ENCODE measurements around the gene CBARP.

CBARP gene

DNA sequence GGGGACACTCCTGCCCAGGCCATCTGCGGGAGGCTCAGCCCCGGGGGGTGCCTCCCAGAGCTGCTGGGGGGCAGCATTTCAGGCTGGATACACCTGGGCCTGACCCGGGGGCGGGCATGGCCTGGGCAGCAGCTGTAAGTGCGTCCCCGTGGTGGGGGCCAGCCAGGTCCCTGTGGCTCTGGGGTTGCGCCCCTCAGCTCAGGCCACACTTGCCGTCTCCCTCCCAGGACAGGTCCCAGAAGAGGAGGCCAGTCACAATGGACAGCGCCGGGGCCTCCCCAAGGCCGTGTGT lies 11.6 kb downstream of the CBARP start:
- DNase-seq (ENCODE audit: low read depth) = no peak

DNA sequence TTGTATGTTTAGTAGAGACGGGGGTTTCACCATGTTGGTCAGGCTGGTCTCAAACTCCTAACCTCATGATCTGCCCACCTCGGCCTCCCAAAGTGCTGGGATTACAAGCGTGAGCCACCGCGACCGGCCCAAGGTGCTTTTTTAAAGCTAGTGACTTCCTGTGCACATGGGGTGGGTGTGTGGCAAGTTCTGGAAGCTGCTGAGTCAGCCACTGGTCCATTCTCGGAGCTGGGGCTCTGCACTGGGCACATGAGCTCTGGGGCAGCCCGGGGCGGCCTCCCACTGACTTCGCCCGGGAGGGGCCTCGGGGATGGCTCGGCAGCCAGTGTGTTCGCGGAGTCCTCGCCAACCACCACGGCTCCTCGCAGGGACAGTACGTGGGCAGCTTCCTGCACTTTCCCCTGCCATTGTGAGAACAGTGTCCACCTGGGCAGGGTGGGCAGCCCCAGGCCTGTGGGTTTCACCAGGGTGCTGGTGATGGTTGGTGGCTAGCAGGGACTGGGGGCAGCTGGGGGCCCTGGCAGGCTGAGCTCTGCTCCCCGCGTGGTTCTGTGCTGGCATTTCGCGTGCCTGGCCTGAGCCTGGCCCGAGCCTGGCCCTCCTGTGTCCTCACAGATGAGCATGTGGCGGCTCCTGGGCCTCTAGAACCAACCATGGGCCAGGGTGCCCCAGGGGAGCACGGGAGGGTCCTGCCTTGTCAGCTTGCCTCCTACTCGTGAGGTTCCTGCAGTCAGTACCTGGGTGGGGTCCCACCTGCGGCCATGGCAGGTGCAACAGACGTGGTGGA lies 12.2 kb downstream of the CBARP start:
- no peak for DNase-seq (ENCODE audit: low read depth)

DNA sequence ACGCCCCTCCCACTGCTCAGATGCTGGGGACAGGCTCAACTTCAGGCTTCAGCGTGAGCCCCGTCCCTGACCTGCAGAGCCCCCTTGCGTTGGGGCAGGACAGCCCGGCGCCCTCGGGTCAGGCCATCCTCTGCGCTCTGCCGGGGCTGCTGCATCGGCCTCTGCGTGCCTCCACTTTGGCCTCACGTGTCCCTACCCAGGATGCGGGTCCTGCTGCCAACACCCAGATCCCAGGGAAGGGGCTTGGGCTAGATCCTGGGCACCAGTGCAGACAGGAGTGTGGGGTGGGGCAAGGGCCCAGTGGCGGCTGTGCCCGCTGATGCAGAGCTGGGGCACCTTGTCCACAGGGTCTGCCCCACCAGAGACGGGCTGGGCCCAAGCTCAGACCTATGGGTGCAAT lies 13.0 kb downstream of the CBARP start:
- DNase-seq (ENCODE audit: low read depth) = no peak

DNA sequence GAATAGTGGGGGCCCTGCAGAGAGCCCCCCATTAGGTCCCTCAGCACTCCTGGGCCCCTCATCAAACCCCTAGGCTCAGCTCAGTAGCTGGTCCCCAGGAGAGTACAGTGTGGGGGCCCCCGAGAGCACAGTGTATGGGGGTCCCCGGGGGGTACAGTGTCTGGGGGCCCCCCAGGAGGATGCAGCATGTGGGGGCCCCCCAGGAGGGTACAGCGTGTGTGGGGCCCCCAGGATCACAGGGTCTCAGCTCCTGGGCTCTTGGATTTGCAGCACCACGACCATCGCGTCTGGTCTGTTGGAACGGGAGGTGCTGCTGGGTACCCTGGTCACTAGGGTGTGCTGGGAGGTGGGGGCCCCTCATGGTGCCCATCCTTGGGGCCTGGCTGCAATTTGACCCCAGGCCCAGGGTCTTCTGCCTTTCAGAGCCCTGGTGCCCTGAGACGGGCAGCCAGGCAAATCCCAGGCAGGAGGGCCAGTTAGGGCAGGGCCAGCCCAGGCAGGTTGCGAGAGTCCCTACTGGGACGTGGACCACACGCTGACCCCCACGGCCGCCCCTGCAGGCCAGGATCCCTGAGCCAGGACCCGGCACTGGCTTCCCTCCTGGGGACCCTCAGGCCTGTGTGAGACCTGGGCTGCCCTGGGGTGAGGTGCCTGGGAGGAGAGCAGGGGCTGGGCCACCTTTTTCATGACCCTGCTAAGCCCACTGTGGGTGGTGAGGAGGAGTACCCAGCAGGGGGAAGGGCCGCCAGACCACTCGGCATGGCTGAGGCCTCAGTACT lies 13.6 kb downstream of the CBARP start:
- DNase-seq (ENCODE audit: low read depth) = no peak

DNA sequence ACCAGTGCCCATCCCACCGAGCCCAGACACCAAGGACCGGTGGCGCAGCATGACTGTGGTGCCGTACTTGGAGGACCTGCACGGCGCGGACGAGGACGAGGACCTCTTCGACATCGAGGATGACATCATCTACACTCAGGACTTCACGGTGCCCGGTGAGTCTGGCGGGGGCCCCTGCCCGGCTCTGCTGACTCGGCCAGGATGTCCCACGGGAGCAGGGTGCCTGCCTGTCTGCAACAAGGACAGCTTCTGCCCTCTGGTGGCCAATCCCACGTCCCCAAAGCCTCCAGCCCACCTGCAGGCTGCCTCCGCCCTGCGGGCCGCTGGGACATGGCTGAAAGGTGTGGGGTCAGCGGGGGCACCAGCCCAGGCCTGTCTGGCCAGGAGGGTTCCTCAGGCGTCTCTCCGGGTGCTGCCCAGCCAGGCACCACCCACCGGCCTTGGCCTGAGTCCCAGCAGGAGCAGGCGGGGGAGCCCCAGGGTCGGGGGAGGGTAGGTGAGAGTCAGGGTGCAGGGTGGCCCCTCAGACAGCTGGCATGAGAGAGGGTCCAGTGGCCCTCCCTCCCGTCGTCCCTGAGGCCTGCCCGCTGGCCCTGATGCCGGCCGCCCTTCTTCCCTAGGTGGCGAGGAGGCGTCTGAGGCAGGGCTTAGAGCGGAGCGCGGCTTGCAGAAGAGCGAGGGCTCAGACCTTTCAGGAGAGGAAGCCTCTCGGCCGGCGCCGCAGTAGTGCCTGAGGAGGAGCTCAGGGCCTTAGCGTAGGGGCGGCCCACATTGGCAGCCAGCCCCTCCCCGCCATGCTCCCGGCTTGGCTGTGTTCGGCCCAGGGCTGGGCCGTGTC lies 14.6 kb downstream of the CBARP start:
- DNase-seq (ENCODE audit: low read depth) = no peak

DNA sequence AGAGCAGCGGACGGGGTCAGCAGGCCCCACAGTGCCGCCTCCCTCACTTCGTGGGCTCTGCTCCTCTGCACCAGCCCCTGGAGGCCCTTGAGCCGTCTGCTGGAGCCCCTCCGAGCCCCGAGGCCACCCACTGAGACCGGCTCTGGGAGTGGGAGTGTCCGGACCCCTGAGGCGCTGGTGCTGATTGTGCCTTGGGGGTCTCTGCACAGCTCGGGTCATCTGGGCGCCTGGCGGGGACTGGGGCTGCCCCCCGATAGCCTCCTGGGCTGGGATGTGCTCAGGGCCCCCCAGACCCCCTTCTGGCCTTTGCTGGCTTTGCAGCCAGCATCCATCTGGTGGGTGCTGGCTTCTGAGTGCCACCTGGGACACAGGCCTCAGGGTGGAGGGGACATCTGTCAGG lies 15.4 kb downstream of the CBARP start:
- no peak for DNase-seq (ENCODE audit: low read depth)

DNA sequence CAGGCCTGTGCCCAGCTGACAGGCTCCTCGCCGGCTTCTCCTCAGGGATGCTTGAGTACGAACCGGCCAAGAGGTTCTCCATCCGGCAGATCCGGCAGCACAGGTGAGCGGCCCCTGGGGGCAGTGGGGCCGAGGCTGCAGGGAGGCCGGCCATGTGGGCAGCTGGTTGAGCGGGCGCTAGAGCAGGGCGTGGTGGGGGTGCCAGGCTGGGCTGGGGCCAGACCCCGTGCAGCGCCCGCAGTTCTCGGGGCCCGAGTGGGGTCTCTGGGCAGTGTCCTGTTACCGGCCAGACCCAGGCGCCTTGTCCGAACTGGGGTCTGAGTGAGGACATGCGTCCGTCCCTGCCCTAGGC lies 15.9 kb downstream of the CBARP start:
- no peak for DNase-seq (ENCODE audit: low read depth)

DNA sequence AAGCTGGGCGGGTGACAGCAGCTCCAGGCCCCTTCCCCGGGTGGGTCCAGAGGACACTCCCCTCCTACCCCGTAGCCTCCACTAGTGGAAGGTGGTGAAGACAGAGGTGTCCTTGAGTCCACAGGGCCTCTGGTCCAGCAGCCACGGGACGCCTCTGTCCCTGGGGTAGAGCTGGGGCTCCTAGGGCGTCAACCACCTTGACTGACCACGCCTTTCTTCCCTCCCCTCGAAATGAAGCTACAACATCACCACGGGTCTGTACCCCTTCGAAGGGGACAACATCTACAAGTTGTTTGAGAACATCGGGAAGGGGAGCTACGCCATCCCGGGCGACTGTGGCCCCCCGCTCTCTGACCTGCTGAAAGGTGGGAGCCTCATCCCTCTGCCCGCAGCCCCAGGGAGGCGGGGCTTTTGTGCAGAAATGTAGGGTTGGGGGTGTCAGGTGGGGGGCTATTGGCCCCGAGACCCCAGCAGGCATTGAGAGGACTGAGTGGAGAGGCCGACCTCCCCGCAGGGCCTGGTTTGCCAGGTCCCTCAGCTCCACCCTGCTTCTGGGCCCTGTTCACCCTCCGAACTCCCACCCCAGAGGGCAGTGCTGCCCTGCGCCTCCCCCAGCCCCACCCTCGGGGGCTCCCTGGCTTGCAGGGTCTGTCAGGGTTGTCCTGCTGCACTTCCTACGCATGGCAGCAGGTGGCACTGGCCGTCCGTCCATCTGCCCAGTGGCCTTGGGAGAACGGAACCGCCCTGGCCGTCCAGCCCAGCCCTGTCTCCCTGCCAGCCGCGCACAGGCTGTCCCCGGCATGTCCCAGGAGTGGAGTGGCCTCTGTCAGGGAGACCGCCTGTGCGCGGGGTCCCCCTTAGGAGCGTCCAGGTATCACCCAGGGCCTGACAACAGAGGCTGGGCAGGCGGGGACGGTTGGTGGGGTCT lies 16.6 kb downstream of the CBARP start:
- no peak for DNase-seq (ENCODE audit: low read depth)

DNA sequence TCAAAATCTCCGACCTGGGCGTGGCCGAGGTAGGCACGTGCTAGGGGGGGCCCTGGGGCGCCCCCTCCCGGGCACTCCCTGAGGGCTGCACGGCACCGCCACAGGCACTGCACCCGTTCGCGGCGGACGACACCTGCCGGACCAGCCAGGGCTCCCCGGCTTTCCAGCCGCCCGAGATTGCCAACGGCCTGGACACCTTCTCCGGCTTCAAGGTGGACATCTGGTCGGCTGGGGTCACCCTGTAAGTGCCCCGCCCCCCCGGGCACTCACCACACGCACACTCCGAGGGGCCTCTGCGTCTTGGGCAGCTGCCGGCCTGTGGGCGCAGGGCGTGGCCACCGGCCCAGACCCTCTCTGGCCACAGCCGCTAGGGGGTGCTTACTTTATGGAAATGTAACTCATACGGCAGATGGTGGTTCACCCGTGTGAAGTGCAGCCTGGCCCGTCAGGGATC lies 17.3 kb downstream of the CBARP start:
- DNase-seq (ENCODE audit: low read depth) = no peak

DNA sequence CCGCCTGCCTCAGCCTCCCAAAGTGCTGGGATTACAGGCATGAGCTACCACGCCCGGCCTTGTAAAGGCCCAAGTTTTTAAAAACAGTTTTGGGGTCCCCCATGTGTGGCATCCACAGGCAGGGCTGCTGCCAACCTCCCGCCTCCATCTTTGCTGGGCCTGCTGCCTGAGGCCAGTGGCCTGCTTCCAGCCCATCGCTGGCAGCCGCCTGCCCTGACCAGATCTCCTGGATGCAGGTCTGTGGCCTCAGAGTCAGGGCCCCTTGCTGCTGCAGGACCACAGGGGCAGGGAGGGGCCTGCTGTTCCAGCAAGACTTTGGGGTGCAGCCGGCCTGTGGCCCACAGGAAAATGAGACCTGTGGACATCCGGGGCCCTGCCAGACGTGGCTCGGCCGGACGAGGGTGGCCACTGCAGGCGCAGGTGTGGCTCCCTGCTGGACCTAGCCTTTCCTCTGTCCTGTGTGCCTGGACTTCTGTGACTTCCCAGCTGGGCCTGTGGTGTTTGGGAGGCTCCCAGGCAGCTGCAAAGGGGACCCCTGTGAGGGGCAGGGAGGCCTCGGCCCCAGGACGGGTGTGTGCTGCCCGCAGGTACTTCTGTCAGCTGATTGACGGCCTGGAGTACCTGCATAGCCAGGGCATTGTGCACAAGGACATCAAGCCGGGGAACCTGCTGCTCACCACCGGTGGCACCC lies 17.9 kb downstream of the CBARP start:
- no peak for DNase-seq (ENCODE audit: low read depth)

DNA sequence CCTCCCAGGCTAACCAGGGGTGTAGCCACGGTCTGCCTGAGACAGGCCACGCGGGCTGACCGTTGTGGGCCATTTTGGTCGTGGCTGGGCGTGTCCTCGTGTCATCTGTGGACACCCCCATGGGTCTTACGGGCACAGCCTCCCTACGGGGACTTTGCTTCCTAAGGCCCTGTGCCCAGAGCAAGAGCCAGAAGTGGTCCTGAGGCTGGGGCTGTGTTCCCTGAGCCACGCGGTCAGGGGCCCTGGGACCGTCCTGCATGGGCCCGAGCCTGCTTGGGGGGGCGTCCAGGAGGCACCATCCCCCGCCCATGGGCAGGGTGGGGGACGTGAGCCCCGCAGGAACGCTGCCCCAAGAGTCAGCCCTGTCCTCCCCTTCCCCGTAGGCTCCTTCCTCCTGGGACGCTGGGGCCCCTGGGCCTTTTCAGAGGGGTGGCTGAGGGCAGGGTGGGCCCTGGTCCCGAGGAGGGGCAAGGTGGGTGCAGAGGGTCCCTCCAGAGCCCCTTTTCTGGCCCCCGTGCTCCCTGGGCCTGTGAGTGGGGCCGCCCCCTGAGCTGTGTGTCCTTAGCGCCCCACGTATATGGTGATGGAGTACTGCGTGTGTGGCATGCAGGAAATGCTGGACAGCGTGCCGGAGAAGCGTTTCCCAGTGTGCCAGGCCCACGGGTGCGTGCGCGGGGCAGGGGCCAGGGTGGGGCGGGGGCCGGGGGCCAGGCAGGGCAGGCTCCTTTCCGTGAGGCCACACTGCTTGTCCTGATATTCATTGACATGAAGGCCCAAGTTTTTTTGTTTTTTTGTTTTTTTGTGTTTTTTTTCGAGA lies 18.8 kb downstream of the CBARP start:
- DNase-seq (ENCODE audit: low read depth) = no peak

DNA sequence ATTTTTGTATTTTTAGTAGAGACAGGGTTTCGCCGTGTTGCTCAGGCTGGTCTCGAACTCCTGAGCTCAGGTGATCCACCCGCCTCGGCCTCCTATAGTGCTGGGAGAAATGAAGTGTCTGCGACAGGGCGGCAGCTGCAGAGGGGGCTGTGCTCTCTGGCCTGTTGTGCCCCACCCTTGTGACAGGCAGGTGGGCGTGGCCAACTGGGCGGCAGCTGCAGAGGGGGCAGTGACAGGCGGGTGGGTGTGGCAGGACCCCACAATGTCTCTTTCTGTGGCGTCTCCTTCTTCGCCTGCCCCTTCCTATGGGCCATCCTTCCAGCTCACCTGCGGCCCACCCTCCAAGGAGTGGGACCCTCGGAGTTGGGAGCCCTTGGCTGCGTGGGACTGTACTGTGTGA lies 20.4 kb downstream of the CBARP start:
- DNase-seq (ENCODE audit: low read depth) = no peak

DNA sequence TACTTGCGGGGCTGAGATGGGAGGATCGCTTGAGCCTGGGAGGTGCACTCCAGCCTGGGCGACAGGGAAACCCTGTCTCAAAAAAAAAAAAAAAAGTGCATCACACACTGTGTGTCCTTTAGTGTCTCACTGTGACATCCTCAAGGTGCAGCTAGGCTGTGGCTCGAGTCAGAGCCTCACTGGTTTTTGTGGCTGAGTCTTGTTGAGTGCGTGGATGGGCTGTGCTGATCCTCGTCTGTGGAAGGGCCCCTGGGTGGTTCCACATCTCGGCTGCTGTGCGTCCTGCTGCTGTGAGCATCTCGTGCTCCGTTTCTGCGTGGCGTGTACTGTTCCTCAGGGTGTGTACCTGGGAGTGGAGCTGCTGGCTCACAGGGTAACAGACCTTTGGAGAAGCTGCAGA lies 21.0 kb downstream of the CBARP start:
- DNase-seq (ENCODE audit: low read depth) = no peak

DNA sequence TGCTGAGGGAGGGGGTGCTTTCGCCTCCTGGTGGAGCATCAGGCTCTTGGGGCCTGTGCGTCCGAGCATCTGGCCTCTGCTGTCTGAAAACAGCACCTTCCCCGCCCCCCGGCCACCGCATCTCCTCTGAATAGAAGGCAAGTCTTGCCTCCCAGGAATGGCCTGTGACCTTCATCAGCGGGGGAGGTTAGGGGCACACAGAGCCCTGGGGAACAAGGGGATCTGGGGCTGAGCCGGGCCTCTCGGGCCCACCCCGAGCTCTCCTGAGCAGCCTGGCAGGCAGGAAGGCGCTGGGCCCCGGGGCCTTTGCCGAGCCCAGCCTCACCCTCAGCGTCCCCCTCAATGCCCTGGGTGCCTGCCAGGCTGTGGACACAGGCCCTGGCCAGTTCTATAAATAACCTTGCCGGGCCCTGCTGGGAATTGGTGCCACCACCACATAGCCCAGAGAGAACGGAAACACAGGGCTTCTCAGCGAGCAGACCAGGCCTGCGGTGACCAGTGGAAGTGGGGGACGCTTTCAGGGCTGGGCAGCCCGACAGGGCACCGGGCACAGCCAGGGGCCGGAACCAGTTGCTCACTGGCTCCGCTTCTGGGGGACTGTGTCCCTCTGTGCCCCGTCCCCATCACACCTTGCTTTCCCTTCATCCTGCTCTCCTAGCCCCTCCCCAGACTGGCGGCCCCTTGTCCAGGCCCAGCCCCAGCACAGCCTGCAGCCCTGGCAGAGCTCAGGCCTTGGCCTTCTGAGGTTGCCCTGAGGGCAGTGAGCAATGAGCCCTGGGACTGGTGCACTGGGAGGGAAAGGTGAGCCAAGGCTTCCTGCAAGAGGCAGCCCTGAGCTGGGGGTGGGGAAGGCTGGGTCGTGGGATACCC lies 22.7 kb downstream of the CBARP start:
- DNase-seq (ENCODE audit: low read depth) = no peak

DNA sequence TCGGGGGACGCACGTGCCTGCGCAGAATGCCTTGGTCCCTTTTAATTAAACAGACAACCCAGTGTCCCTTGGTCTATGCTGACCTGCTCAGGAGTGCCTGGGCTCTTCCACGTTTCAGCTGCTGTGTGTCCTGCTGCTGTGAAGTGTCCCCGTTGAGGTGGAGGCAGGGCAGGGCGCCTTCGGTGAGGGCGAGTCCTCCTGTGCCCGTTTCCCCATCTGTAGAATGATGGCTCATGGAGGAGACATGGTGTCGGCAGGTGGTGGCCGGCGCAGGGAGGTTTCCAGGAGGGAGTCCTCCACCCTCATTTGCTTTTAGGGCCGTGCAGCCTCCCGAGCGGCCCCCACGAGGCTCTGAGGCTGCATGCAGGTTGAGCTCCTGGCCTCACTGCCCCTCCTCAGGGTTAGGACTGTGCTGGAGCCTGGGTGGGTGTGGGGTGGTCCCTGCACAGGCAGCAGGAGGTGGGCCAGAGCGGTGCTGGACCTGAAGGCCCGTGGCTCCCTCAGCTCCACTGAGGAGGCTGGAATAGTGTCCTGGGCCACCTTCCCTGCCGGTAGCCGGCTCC lies 23.4 kb downstream of the CBARP start:
- no peak for DNase-seq (ENCODE audit: low read depth)

DNA sequence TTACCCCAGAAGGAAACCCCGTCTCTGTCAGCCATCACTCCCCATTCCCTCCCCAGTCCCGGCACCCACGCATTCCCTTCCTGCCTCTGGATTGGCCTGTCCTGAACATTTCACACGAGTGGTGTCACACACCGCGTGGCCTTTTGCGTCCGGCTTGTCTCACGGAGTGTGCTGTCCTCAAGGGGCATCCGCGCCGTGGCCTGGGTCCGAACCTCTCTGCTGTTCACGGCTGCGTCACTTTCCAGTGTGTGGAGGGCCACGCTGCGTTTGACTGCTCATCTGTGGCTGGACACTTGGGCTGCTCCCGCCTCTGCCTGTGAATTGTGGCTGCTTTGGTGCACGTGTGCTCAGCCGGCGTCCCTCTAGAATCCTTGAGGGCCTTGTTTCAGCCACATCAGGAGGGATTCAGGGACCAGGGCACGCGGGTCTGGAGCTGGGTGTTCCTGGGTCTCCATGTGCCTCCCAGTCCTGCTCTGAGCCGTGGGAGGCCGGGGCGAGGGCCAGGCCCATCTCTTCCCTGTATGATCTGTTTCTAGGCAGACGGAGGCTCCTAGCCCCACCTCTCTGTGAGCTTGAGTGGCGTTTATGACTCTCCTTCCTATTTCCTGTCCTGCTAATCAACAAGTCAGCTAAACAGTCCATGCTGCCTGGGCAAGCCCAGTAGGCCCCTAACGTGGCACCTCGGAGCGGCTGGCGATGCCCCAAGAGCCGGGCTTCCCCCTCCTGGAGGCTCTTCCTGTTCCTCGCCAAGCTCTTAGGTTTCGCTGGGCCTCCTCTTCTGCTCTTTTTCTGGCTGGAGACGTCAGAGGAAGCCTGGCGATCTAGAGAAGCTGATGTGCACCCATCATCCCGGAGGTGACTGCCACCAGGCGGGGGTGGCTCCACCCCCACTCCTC lies 24.2 kb downstream of the CBARP start:
- no peak for DNase-seq (ENCODE audit: low read depth)

DNA sequence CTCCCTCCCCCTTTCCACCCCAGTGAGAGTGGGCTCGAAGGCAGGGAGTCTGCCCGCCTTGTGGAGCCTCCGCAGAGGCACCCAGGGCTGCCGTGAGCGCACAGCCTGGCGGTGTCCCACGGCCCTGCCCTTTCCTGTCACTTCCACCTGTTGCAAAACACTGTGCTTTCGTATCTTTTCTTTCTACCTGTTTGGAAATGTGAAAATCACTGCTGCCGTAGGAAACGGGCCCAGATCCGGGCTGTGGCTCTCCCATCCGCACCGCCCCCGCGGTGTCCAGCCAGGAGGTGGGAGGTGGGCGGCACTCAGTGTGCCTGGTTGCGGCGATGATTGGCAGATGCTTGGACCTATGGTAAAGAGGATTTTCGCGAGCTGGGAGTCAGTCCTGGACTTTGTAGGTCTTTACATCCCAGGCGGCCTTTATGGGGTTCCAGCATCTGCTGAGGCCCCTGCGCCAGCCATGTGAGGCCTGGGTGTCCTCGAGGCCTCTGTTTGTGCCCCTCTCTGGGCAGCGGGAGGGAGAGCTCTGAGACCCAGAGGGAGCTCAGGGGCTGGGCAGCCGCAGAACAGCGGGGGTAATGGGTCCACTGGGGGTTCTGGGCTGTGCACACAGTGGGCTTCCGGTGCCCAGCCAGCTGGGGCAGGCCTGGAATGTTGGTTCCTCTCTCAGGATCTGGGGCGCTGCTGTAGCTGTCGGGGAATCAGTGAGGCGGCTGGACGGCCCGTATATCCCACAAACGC lies 26.1 kb downstream of the CBARP start:
- DNase-seq (ENCODE audit: low read depth) = no peak
